Measurements from ENCODE around the gene PPP1R3D. TPM values are rescaled to one million over a fixed set of nuclear protein-coding genes. Genes with fewer than 3 reads are reported as not detected.

Gene PPP1R3D
- total and polyA plus RNA-seq, 10 of the 15 experiments (the other 5 are each of a cell fraction or from before 2014, with no cell fraction given) = 0.39 to 4.8 (median 2.9) TPM

GRCh38 chr20:59988141-59988540, 48.0 kb upstream of the PPP1R3D start:
- Histone ChIP-seq H3K4me1 (ENCODE audit: control insufficient read depth, insufficient read depth, low read length) (no peaks in the 10 kb centered on the region), H3K4me2 (ENCODE audit: control insufficient read depth, insufficient read depth) (no peak overlapping the region), H3K27ac (ENCODE audit: control insufficient read depth, insufficient read depth) (no peak overlapping the region), H2AFZ (ENCODE audit: control insufficient read depth, low read depth, low read length) (no peak overlapping the region), H3K9ac (ENCODE audit: control insufficient read depth, insufficient read depth, low read length) (no peak overlapping the region), H3K36me3 (ENCODE audit: control insufficient read depth in 2 of 2, insufficient read depth in 2 of 2, low read length in 1 of 2) (no peaks in the 10 kb centered on the region), H3K79me2 (ENCODE audit: control insufficient read depth, insufficient read depth, low read length) (no peaks in the 10 kb centered on the region), H4K20me1 (ENCODE audit: control insufficient read depth, insufficient read depth) (no peaks in the 10 kb centered on the region), H3K9me3 (replicated peaks; ENCODE audit: control insufficient read depth, insufficient read depth, low read length) (no peaks in the 10 kb centered on the region), H3K4me3 (no peak overlapping the region), H3K27me3 (replicated peaks in 1 of 2; ENCODE audit: control insufficient read depth in 2 of 2, insufficient read depth in 2 of 2, low read length in 1 of 2) (no peaks in the 10 kb centered on the region)
- no peak for ATAC-seq
- no peak for DNase-seq (ENCODE audit: low read depth, low spot score)
- ChIA-PET POLR2A (no interaction called here), SMC1A (ENCODE audit: uncharacterized antibody, unreplicated experiment) (interaction anchor here (0.7 kb wide), 1 partner anchor 94 kb away, joined by 3 read pairs; no protein-coding TSS in a partner anchor), CTCF (interaction anchor here (0.6 kb wide), 1 partner anchor 584 kb away, joined by 3 read pairs; no protein-coding TSS in a partner anchor), RAD21 (ENCODE audit: unreplicated experiment) (no interaction called here)
- no TSS peak for BruUV-seq (replicated peaks)
- in situ Hi-C loops (cut with MboI) (no loop called here), intact Hi-C loops (cut with micrococcal nuclease; ENCODE audit: unreplicated experiment) (no loop called here)
- no peak for TF ChIP-seq LARP7 (IDR thresholded peaks at IDR 0.05)
- TF ChIP-seq, protein P1, sequence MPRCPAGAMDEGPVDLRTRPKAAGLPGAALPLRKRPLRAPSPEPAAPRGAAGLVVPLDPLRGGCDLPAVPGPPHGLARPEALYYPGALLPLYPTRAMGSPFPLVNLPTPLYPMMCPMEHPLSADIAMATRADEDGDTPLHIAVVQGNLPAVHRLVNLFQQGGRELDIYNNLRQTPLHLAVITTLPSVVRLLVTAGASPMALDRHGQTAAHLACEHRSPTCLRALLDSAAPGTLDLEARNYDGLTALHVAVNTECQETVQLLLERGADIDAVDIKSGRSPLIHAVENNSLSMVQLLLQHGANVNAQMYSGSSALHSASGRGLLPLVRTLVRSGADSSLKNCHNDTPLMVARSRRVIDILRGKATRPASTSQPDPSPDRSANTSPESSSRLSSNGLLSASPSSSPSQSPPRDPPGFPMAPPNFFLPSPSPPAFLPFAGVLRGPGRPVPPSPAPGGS (IDR thresholded peaks at IDR 0.05; ENCODE audit: borderline replicate concordance, insufficient read depth, low read depth, low read length, poor library complexity, severe bottlenecking) = no peak
- TF ChIP-seq RAD51 (IDR thresholded peaks at IDR 0.05) = no peak
- no peak for TF ChIP-seq CBFB (IDR thresholded peaks at IDR 0.05; ENCODE audit: low read depth)
- TF ChIP-seq RB1 (IDR thresholded peaks at IDR 0.05; ENCODE audit: borderline replicate concordance) = no peak
- TF ChIP-seq NR2F1 (conservative IDR thresholded peaks at IDR 0.05) = no peak
- no peak for FAIRE-seq
- whole genome bisulfite sequencing (ENCODE audit: insufficient coverage, insufficient replicate concordance, low lambda C conversion rate, missing lambda C conversion rate) = 20% methylated on average over 5 of the region's 5 CpGs

DNA sequence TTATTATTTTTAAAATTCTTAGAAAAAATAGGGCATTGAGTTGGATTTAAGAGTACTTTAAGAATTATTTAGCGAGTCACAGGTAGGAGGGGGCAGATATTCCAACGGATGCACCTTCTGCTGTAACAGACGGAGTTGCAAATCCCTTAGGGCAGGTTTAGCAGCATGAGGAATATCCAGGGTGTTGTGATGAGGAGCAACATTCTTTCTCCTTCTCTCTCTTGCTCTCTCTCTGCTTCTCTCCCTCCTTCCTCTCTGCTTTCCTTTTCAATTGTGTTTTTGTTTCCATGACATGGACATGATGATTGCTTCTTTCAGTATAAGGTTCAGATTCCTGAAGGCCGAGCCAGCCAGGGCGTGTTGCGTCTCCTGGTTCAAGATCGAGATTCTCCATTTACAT, 47.0 kb upstream of the PPP1R3D start:
- no TSS peak for BruUV-seq (replicated peaks)
- Histone ChIP-seq H3K4me1 (ENCODE audit: control insufficient read depth, insufficient read depth, low read length) (no peaks in the 10 kb centered on the region), H3K9me3 (replicated peaks; ENCODE audit: control insufficient read depth, insufficient read depth, low read length) (no peaks in the 10 kb centered on the region), H3K4me3 (no peak overlapping the region), H3K36me3 (ENCODE audit: control insufficient read depth in 2 of 2, insufficient read depth in 2 of 2, low read length in 1 of 2) (no peaks in the 10 kb centered on the region), H3K27me3 (replicated peaks in 1 of 2; ENCODE audit: control insufficient read depth in 2 of 2, insufficient read depth in 2 of 2, low read length in 1 of 2) (no peaks in the 10 kb centered on the region), H3K9ac (ENCODE audit: control insufficient read depth, insufficient read depth, low read length) (no peak overlapping the region), H3K27ac (ENCODE audit: control insufficient read depth, insufficient read depth) (no peak overlapping the region), H2AFZ (ENCODE audit: control insufficient read depth, low read depth, low read length) (no peak overlapping the region), H3K4me2 (ENCODE audit: control insufficient read depth, insufficient read depth) (no peak overlapping the region), H4K20me1 (ENCODE audit: control insufficient read depth, insufficient read depth) (no peaks in the 10 kb centered on the region), H3K79me2 (ENCODE audit: control insufficient read depth, insufficient read depth, low read length) (no peaks in the 10 kb centered on the region)
- ChIA-PET CTCF (interaction anchor here (0.7 to 0.9 kb wide), 2 partner anchors 53 to 70 kb away, joined by 3 read pairs; no protein-coding TSS in a partner anchor), POLR2A (no interaction called here), RAD21 (ENCODE audit: unreplicated experiment) (no interaction called here), SMC1A (ENCODE audit: uncharacterized antibody, unreplicated experiment) (interaction anchor here (0.6 to 0.7 kb wide), 3 partner anchors 41 to 68 kb away, joined by 3 read pairs; no protein-coding TSS in a partner anchor)
- in situ Hi-C loops (cut with MboI) (no loop called here), intact Hi-C loops (cut with micrococcal nuclease; ENCODE audit: unreplicated experiment) (no loop called here)
- ATAC-seq = no peak
- 43% methylated on average over 7 of the region's 7 CpGs for WGBS (ENCODE audit: insufficient coverage, insufficient replicate concordance, low lambda C conversion rate, missing lambda C conversion rate)
- no peak for DNase-seq (ENCODE audit: low read depth, low spot score)
- no peak for FAIRE-seq
- TF ChIP-seq RBBP5 (conservative IDR thresholded peaks at IDR 0.05) = no peak
- TF ChIP-seq BRCA1 (IDR thresholded peaks at IDR 0.05; ENCODE audit: low read depth, low read length) = no peak
- TF ChIP-seq SKIL (IDR thresholded peaks at IDR 0.05; ENCODE audit: low read depth, poor library complexity, severe bottlenecking) = no peak
- no peak for TF ChIP-seq YY1 (IDR thresholded peaks at IDR 0.05; ENCODE audit: low read depth, low read length)
- TF ChIP-seq SIN3A (IDR thresholded peaks at IDR 0.05; ENCODE audit: low read depth, low read length) = no peak
- no peak for TF ChIP-seq IRF4 (IDR thresholded peaks at IDR 0.05; ENCODE audit: low read depth, low read length)

Measured in GM12878 (cell line).